H1 (cell line): ENCODE measurements around the gene ZNF597. TPM values are rescaled to one million over a fixed set of nuclear protein-coding genes. Genes with fewer than 3 reads are reported as not detected.
A peak's percentile ranks its signal among the peaks of the same experiment; 100 is the strongest.

Experiments used
- CTCF ChIA-PET: fragments of 300-600 bp; sonication (Branson Sonifier 250); formaldehyde crosslinking; loops from one replicate; lab custom pipeline; 2021; ENCODE audit not compliant: partially characterized antibody; lab: Charles Lee
- POLR2A ChIA-PET: fragments of 300-600 bp; sonication (Branson Sonifier 250); formaldehyde crosslinking; loops from one replicate; lab custom pipeline; 2021; ENCODE audit warnings: inconsistent platforms; ENCODE audit not compliant: partially characterized antibody; lab: Charles Lee
- DNase-seq, 2 experiments: peaks; one replicate each; pipeline versions ENCODE4 v3.0.0 to v3.0.0-alpha.2; 2010 to 2022; ENCODE audit warnings: low spot score in 2 of 2, low read depth in 1 of 2, mixed read lengths in 1 of 2
- FAIRE-seq: peaks from 2 replicates; lab custom pipeline; 2011; peaks lifted over from hg19 to GRCh38; lab: Jason Lieb, UNC
- H2AFZ ChIP-seq: 2 replicates; pipeline ENCODE4 v1.8.1; 2012; ENCODE audit warnings: low read length, inconsistent platforms
- H2AK5ac ChIP-seq: 2 replicates; pipeline ENCODE4 v1.6.1; 2013; ENCODE audit warnings: low read depth, low read length
- H2BK120ac ChIP-seq: replicated peaks from 2 replicates; pipeline ENCODE3; 2013; ENCODE audit warnings: low read depth, low read length, inconsistent platforms
- H2BK12ac ChIP-seq: 2 replicates; pipeline ENCODE4 v1.6.1; 2013; ENCODE audit warnings: low read depth, low read length
- H2BK15ac ChIP-seq: 2 replicates; pipeline ENCODE4 v1.6.1; 2013; ENCODE audit warnings: low read length
- H2BK20ac ChIP-seq: 2 replicates; pipeline ENCODE4 v1.6.1; 2013; ENCODE audit warnings: low read length
- H2BK5ac ChIP-seq: 2 replicates; pipeline ENCODE4 v1.6.1; 2013; ENCODE audit warnings: low read depth, low read length
- H3K14ac ChIP-seq: 2 replicates; pipeline ENCODE4 v1.6.1; 2013; ENCODE audit warnings: inconsistent platforms; ENCODE audit not compliant: insufficient read length
- H3K18ac ChIP-seq: 2 replicates; pipeline ENCODE4 v1.6.1; 2013; ENCODE audit warnings: low read length; ENCODE audit errors: extremely low read depth
- H3K23ac ChIP-seq: 2 replicates; pipeline ENCODE4 v1.6.1; 2013; ENCODE audit warnings: inconsistent platforms; ENCODE audit not compliant: insufficient read length
- H3K23me2 ChIP-seq: 2 replicates; pipeline ENCODE4 v1.6.1; 2013; ENCODE audit warnings: low read depth, low read length
- H3K27ac ChIP-seq: 2 replicates; pipeline ENCODE4 v1.6.1; 2011; ENCODE audit warnings: low read depth, low read length, inconsistent platforms
- H3K27me3 ChIP-seq, 4 experiments: replicated peaks in 1 of 4; 1 replicate in 1 of 4; 2 replicates in 3 of 4; pipeline versions ENCODE4 v1.6.1 to v1.8.1; 2011 to 2013; ENCODE audit warnings: low read length in 3 of 4, mild to moderate bottlenecking in 3 of 4, inconsistent platforms in 2 of 4, mixed read lengths in 2 of 4, moderate library complexity in 1 of 4; ENCODE audit not compliant: control insufficient read depth in 3 of 4, insufficient read depth in 3 of 4; ENCODE audit errors: extremely low read depth in 1 of 4
- H3K36me3 ChIP-seq, 4 experiments: 2 replicates each; pipeline versions ENCODE4 v1.6.1 to v1.8.1; 2011 to 2013; ENCODE audit warnings: mild to moderate bottlenecking in 4 of 4, low read length in 3 of 4, moderate library complexity in 2 of 4, control low read depth in 1 of 4, inconsistent platforms in 1 of 4; ENCODE audit not compliant: insufficient read depth in 4 of 4, control insufficient read depth in 2 of 4
- H3K4ac ChIP-seq: replicated peaks from 2 replicates; pipeline ENCODE3; 2013; ENCODE audit warnings: low read length, low read depth, mixed read lengths, inconsistent platforms; ENCODE audit not compliant: insufficient read length
- H3K4me1 ChIP-seq, 4 experiments: replicated peaks in 1 of 4; 1 replicate in 1 of 4; 2 replicates in 3 of 4; pipeline versions ENCODE4 v1.6.1 to v1.8.1; 2011 to 2013; ENCODE audit warnings: low read length in 3 of 4, inconsistent platforms in 2 of 4, mixed read lengths in 1 of 4; ENCODE audit not compliant: insufficient read depth in 4 of 4, control insufficient read depth in 3 of 4
- H3K4me2 ChIP-seq, 2 experiments: 2 replicates each; pipeline versions ENCODE4 v1.6.1 to v1.8.1; 2011 to 2013; ENCODE audit warnings: low read depth in 2 of 2, low read length in 2 of 2, control low read depth in 1 of 2, inconsistent platforms in 1 of 2, mild to moderate bottlenecking in 1 of 2; ENCODE audit not compliant: insufficient read depth in 1 of 2
- H3K4me3 ChIP-seq, 4 experiments: fragments of 200-600, 300-600 bp in 1 of 4; sonication (generic), shearing (Covaris generic), sonication (Bioruptor Twin) in 1 of 4; 2 replicates each; pipeline versions ENCODE4 v1.5.1 to v1.8.1; 2011 to 2016; ENCODE audit warnings: low read length in 4 of 4, low read depth in 3 of 4, control low read depth in 2 of 4, inconsistent platforms in 2 of 4, mild to moderate bottlenecking in 2 of 4, mixed read lengths in 1 of 4, moderate library complexity in 1 of 4; ENCODE audit not compliant: insufficient read depth in 2 of 4; ENCODE audit errors: extremely low read depth in 1 of 4
- H3K56ac ChIP-seq: replicated peaks from 2 replicates; pipeline ENCODE3; 2013; ENCODE audit warnings: low read depth, mild to moderate bottlenecking, mixed read lengths, low read length, inconsistent platforms; ENCODE audit not compliant: insufficient read length
- H3K79me1 ChIP-seq: 2 replicates; pipeline ENCODE4 v1.6.1; 2013; ENCODE audit warnings: low read depth, low read length, control low read depth
- H3K79me2 ChIP-seq, 2 experiments: 2 replicates each; pipeline versions ENCODE4 v1.6.1 to v1.8.1; 2012 to 2013; ENCODE audit warnings: low read length in 2 of 2, mild to moderate bottlenecking in 2 of 2, inconsistent platforms in 1 of 2; ENCODE audit not compliant: insufficient read depth in 2 of 2, control insufficient read depth in 1 of 2
- H3K9ac ChIP-seq, 4 experiments: replicated peaks in 1 of 4; 1 replicate in 1 of 4; 2 replicates in 3 of 4; pipeline versions ENCODE4 v1.6.1 to v1.8.1; 2011 to 2013; ENCODE audit warnings: low read depth in 3 of 4, low read length in 3 of 4, control low read depth in 2 of 4, mild to moderate bottlenecking in 2 of 4, moderate library complexity in 2 of 4, inconsistent platforms in 1 of 4; ENCODE audit errors: extremely low read depth in 1 of 4
- H3K9me3 ChIP-seq, 2 experiments: 2 replicates each; pipeline versions ENCODE4 v1.6.1 to v1.8.1; 2012 to 2013; ENCODE audit warnings: mild to moderate bottlenecking in 2 of 2, moderate library complexity in 2 of 2, control low read depth in 1 of 2, inconsistent platforms in 1 of 2, low read depth in 1 of 2, low read length in 1 of 2, mixed read lengths in 1 of 2; ENCODE audit not compliant: insufficient read depth in 2 of 2
- H4K20me1 ChIP-seq, 2 experiments: replicated peaks in 1 of 2; 2 replicates each; pipeline versions ENCODE3 to v1.8.1; 2011 to 2013; ENCODE audit warnings: inconsistent platforms in 2 of 2, low read length in 2 of 2, mild to moderate bottlenecking in 1 of 2; ENCODE audit not compliant: insufficient read depth in 2 of 2, control insufficient read depth in 1 of 2
- H4K5ac ChIP-seq: 2 replicates; pipeline ENCODE4 v1.6.1; 2013; ENCODE audit warnings: low read length, low read depth, mixed read lengths, inconsistent platforms; ENCODE audit not compliant: insufficient read length
- H4K8ac ChIP-seq: 2 replicates; pipeline ENCODE4 v1.8.0; 2013; ENCODE audit warnings: mild to moderate bottlenecking, moderate library complexity, low read length, inconsistent platforms; ENCODE audit not compliant: insufficient read depth; ENCODE audit errors: extremely low read depth
- H4K91ac ChIP-seq: replicated peaks from 2 replicates; pipeline ENCODE3; 2013; ENCODE audit warnings: low read length, mixed read lengths, inconsistent platforms; ENCODE audit not compliant: insufficient read length
- CBX5 ChIP-seq: fragments of 300-800, 300-1000 bp; sonication (generic); IDR thresholded peaks from 2 replicates; pipeline ENCODE4 v1.7.1; 2016; ENCODE audit warnings: antibody characterized with exemption, low read length, low read depth
- RNF2 ChIP-seq: fragments of 200-900, 300-1000 bp; sonication (generic); IDR thresholded peaks from 2 replicates; pipeline ENCODE4 v1.7.1; 2016; ENCODE audit warnings: borderline replicate concordance, low read depth, mild to moderate bottlenecking, antibody characterized with exemption, low read length; ENCODE audit not compliant: poor library complexity, severe bottlenecking; ENCODE audit errors: missing control alignments
- WGBS, 2 experiments: shearing (Covaris generic) in 1 of 2; methylation state at CpG; one replicate each; pipeline versions ENCODE4 v1.1.6 to v1.1.7; 2013 to 2015; ENCODE audit warnings: low lambda C conversion rate in 2 of 2, mixed read lengths in 2 of 2, inconsistent platforms in 1 of 2, low coverage in 1 of 2, missing lambda C conversion rate in 1 of 2; ENCODE audit not compliant: insufficient replicate concordance in 2 of 2, insufficient coverage in 1 of 2, insufficient read length in 1 of 2; ENCODE audit errors: extremely low coverage in 1 of 2, missing lambda C conversion rate in 1 of 2; 5-methylcytosine and 5-hydroxymethylcytosine counted together
- polyA plus RNA-seq, 7 experiments: library from polyadenylated mRNA; depleted of rRNA in 3 of 7; stranded (reverse) in 5 of 7; unstranded in 2 of 7; fragments of >200 nt in 5 of 7; fragments of 200-250 nt in 2 of 7; gene quantifications; 1 replicate in 5 of 7; 2 replicates in 1 of 7; 4 replicates in 1 of 7; pipeline versions ENCODE4 v1.2.1 to v1.2.3, GENCODE V29; 2011 to 2013; ENCODE audit warnings: missing spikeins in 2 of 7, mixed read lengths in 2 of 7
- total RNA-seq: library from RNA; stranded (reverse); fragmentation: NEBNext Ultra II Directional; extraction: Animal tissue kit (Norgen Biotek cat#: 25700); gene quantifications from 2 replicates; pipeline ENCODE4 v1.2.1, GENCODE V29; 2021

ZNF597 gene
- total and polyA plus RNA-seq, 2 of the 8 experiments (the other 6 are each of a cell fraction or from before 2014, with no cell fraction given): 0.68 to 2.6 TPM

- DNase-seq: no peak
- H3K14ac ChIP-seq: no peak overlapping the region
- no peak overlapping the region for H2BK5ac ChIP-seq
- CTCF ChIA-PET: no interaction called here
- H3K79me2 ChIP-seq: no peaks in the 10 kb centered on the region
- H3K4me2 ChIP-seq: no peak overlapping the region
- no peaks in the 10 kb centered on the region for H3K23me2 ChIP-seq
- FAIRE-seq: no peak
- H3K56ac ChIP-seq: no peak overlapping the region
- H2BK20ac ChIP-seq: no peak overlapping the region
- H3K4ac ChIP-seq: no peak overlapping the region
- H3K36me3 ChIP-seq: peaks cover 5 to 61% (median 35%) of the 10 kb centered on the region in 4 experiments; a peak in 7 of 8 replicates
- no peak overlapping the region for H2BK15ac ChIP-seq
- no peak overlapping the region for H3K18ac ChIP-seq
- H2BK12ac ChIP-seq: no peak overlapping the region
- H4K91ac ChIP-seq: no peak overlapping the region
- no peak overlapping the region for H2BK120ac ChIP-seq
- no peaks in the 10 kb centered on the region for H3K27me3 ChIP-seq
- peak overlapping the region in 2 of 4 experiments; percentile 10 to 34; a peak in 3 of 8 replicates for H3K4me3 ChIP-seq
- WGBS, 2 experiments: 90% methylated on average over 12 of the region's 12 CpGs; no CpG with 5 or more reads in 1 of the 2 experiments
- no peak overlapping the region for H3K9ac ChIP-seq
- H3K9me3 ChIP-seq: peaks cover 67 to 79% of the 10 kb centered on the region in 2 experiments
- H2AK5ac ChIP-seq: no peak overlapping the region
- H4K5ac ChIP-seq: no peak overlapping the region
- no peaks in the 10 kb centered on the region for H3K79me1 ChIP-seq
- no peak overlapping the region for H2AFZ ChIP-seq
- H3K23ac ChIP-seq: no peak overlapping the region
- TF ChIP-seq CBX5 (0 out of 2 replicates have a peak, but pooled peaks have one; percentile 60), RNF2 (no peak)
- TF ChIP-seq, all 59 proteins: peak for 1
- Histone ChIP-seq H4K8ac (no peak overlapping the region), H3K27ac (no peak overlapping the region), H3K4me1 (no peaks in the 10 kb centered on the region), H4K20me1 (no peaks in the 10 kb centered on the region)
- POLR2A ChIA-PET: no interaction called here
These were observed 34.6 kb downstream of the ZNF597 start for GRCh38 chr16:3408561-3409197.
